OCI-LY7 (cell line): ENCODE data around the gene LCN9.

ENCODE experiments used
- EZH2phosphoT487 ChIP-seq: fragments of 200-600 bp; sonication (generic); IDR thresholded peaks from 2 replicates; pipeline ENCODE4 v1.6.1; 2018; ENCODE audit warnings: low read depth, borderline replicate concordance, mild to moderate bottlenecking, mixed run types, antibody characterized with exemption, low read length, moderate library complexity, mixed read lengths
- TF ChIP-seq, protein P1 (sequence below): fragments of 200-600 bp; sonication (generic); conservative IDR thresholded peaks from 2 replicates; pipeline ENCODE4 v1.5.1; 2014; ENCODE audit warnings: mild to moderate bottlenecking, antibody characterized with exemption, low read length, moderate library complexity, mixed read lengths

- TF ChIP-seq, protein P1, sequence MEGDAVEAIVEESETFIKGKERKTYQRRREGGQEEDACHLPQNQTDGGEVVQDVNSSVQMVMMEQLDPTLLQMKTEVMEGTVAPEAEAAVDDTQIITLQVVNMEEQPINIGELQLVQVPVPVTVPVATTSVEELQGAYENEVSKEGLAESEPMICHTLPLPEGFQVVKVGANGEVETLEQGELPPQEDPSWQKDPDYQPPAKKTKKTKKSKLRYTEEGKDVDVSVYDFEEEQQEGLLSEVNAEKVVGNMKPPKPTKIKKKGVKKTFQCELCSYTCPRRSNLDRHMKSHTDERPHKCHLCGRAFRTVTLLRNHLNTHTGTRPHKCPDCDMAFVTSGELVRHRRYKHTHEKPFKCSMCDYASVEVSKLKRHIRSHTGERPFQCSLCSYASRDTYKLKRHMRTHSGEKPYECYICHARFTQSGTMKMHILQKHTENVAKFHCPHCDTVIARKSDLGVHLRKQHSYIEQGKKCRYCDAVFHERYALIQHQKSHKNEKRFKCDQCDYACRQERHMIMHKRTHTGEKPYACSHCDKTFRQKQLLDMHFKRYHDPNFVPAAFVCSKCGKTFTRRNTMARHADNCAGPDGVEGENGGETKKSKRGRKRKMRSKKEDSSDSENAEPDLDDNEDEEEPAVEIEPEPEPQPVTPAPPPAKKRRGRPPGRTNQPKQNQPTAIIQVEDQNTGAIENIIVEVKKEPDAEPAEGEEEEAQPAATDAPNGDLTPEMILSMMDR = no peak
- no peak for TF ChIP-seq EZH2phosphoT487
These were observed 49.6 kb downstream of the LCN9 start for GRCh38 chr9:135712613-135713295.
